Stimulated activated effector memory CD8-positive, alpha-beta T cell treated with anti-CD3 and anti-CD28 coated beads, Interleukin-12 subunit alpha, Interleukin-12 subunit beta, amount 100 ng/mL, for 72 hours (primary cell): ENCODE measurements around the gene HABP4.

Experiments used
- ATAC-seq: fragments of 150-1000 bp; cut with Tn5 transposase; 2 replicates; pipeline ENCODE4 v1.10.0; 2021
- DNase-seq, 2 donors: peaks; one replicate each; pipeline ENCODE4 v3.0.0; 2021 to 2022; ENCODE audit warnings: low spot score in 2 of 2
- H3K27ac Mint-ChIP-seq: one replicate; pipeline ENCODE4 v1.8.0; 2022; ENCODE audit warnings: mild to moderate bottlenecking, mixed read lengths
- H3K36me3 Mint-ChIP-seq: one replicate; pipeline ENCODE4 v1.8.0; 2022; ENCODE audit warnings: mild to moderate bottlenecking, mixed read lengths
- H3K4me1 Mint-ChIP-seq: one replicate; pipeline ENCODE4 v1.8.0; 2022; ENCODE audit warnings: mixed read lengths
- H3K4me3 Mint-ChIP-seq: one replicate; pipeline ENCODE4 v1.8.0; 2022; ENCODE audit warnings: mild to moderate bottlenecking, mixed read lengths
- H3K9me3 Mint-ChIP-seq: one replicate; pipeline ENCODE4 v1.8.0; 2022; ENCODE audit warnings: mixed read lengths

HABP4 gene

DNA sequence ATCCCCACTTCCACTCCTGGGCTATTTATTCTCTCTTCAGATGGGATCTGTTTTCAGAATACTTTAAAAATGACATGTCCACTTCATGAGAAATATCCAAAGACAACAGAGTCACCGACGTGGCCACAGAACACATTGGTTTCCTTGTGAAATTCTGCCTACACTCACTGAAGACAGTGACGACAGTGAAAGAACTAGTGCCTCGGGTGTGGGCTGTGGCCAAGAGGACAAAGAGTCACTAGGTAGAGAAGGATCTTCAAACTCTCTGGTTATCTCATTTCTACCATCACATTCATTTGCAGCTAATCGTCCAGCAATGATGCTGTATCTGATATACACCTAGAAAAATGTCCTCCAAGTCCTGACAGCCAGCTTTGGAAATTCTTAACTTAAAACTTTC, 59.1 kb downstream of the HABP4 start:
- no peak overlapping the region for H3K4me3 Mint-ChIP-seq
- DNase-seq, result no peak
- no peak overlapping the region for H3K27ac Mint-ChIP-seq
- no peaks in the 10 kb centered on the region for H3K36me3 Mint-ChIP-seq
- ATAC-seq, result peak; percentile 40
- H3K9me3 Mint-ChIP-seq, result no peaks in the 10 kb centered on the region
- no peaks in the 10 kb centered on the region for H3K4me1 Mint-ChIP-seq

DNA sequence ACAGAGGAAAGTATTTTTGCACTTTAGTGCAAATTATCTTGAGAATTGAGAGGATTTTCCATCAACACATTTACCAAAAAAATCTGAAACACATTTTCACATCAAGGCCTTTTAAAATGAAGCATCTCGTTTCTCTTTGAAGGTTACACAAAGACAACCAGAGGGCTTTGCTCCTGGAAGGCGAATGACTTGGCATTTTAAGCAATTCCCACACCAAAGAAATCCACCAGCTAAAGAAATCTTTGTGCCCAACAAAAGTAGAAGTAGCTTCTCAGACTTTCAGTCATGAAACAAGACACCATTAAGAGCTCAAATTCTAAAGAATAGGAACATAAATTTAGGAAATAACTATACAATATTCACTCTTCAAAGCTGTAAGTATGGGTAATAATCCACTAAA, 59.9 kb downstream of the HABP4 start:
- H3K36me3 Mint-ChIP-seq, result no peaks in the 10 kb centered on the region
- H3K9me3 Mint-ChIP-seq, result no peaks in the 10 kb centered on the region
- DNase-seq, result no peak
- no peak overlapping the region for H3K27ac Mint-ChIP-seq
- no peak overlapping the region for H3K4me3 Mint-ChIP-seq
- H3K4me1 Mint-ChIP-seq, result no peaks in the 10 kb centered on the region
- ATAC-seq, result no peak

DNA sequence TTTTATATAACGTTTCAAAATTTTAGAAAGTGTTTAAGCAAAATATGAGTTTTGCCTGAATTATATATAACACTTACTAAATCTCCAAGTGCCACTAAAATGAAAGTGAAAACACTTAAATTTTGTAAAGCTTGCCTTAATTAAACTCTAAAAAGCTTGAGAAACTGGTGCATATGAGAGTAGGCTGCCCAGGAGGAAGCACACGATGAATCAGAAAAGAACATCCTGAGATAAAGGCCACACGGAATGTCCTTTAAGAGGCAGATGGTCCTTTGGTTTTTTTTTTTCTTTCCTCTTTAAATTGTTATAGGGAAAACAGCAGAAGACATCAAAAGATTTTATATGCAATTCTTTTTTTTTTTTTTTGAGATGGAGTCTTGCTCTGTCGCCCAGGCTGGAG, 60.3 kb downstream of the HABP4 start:
- no peaks in the 10 kb centered on the region for H3K36me3 Mint-ChIP-seq
- no peaks in the 10 kb centered on the region for H3K4me1 Mint-ChIP-seq
- no peak overlapping the region for H3K27ac Mint-ChIP-seq
- no peaks in the 10 kb centered on the region for H3K9me3 Mint-ChIP-seq
- H3K4me3 Mint-ChIP-seq, result no peak overlapping the region
- DNase-seq (no peak), ATAC-seq (no peak)

DNA sequence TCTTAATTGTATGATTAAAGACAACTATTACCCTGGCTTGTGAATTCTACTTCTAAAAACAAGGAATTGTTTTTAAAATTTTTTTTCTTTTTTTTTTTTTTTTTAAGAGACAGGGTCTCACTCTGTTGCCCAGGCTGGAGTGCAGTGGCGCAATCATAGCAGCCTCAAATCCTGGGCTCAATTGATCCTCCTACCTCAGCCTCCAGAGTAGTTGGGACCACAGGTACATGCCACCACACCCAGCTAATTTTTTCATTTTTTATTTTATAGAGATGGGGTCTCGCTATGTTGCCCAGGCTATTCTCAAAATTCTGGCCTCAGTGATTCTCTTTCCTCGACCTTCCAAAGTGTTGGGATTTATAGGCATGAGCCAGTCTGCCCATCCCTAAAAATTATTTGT, 62.3 kb downstream of the HABP4 start:
- Mint-ChIP-seq H3K36me3 (no peaks in the 10 kb centered on the region), H3K27ac (no peak overlapping the region), H3K9me3 (no peaks in the 10 kb centered on the region), H3K4me1 (no peaks in the 10 kb centered on the region), H3K4me3 (no peak overlapping the region)
- ATAC-seq (no peak), DNase-seq (no peak)

DNA sequence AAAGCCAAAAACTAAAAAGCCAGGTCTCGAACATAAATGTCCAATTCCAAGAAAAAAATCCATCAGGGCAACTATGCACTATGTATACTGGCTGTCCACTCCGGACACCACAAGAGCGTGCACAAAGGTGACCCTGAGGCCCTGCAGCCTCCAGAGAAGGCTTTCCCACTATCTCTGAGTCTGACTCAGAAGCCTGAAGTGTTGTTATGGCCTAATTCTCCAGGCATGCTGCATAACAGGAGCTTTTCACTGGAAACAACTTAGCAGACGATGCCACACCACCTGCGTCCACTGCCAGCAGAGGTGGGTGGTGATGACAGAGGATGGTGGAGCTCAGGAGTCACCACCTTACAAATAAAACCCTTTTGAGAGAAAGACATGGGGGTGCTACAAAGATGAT, 63.7 kb downstream of the HABP4 start:
- no peaks in the 10 kb centered on the region for H3K9me3 Mint-ChIP-seq
- no peak overlapping the region for H3K27ac Mint-ChIP-seq
- ATAC-seq (no peak), DNase-seq (no peak)
- no peaks in the 10 kb centered on the region for H3K4me1 Mint-ChIP-seq
- no peaks in the 10 kb centered on the region for H3K36me3 Mint-ChIP-seq
- no peak overlapping the region for H3K4me3 Mint-ChIP-seq

DNA sequence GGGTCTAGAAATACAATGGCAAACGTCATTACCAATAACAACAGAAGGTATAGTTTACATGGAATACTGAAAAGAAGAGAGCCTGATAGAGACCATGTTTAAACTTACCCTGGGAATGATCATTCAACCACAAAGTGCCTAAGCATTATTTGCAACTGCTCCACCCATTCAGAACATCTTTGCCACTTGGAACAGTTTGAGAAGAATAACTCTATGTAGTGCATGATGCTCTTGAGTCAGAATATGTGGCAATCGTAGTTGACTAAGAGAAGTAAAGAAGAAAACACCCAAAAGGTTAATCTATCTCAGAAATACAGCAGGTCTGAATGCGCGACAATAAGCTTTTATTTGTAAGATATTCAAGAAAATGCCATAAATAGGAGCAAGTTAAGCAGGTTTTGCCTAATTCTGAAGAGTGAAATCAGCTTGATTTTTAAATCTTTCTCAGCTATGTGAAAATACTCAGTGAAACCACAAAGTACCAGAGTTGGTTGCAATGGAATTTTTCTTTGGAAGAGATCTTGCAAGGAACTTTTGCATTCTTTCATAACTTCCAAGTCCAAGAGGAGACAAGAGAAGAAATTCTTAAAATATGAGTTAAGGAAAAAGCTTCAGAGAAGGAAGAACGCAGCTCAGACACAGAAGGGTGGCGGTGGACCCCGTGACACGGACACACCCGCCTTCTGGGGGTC, 64.3 kb downstream of the HABP4 start:
- Mint-ChIP-seq H3K27ac (no peak overlapping the region), H3K4me1 (no peaks in the 10 kb centered on the region), H3K36me3 (no peaks in the 10 kb centered on the region), H3K9me3 (no peaks in the 10 kb centered on the region), H3K4me3 (no peak overlapping the region)
- DNase-seq (no peak), ATAC-seq (no peak)

DNA sequence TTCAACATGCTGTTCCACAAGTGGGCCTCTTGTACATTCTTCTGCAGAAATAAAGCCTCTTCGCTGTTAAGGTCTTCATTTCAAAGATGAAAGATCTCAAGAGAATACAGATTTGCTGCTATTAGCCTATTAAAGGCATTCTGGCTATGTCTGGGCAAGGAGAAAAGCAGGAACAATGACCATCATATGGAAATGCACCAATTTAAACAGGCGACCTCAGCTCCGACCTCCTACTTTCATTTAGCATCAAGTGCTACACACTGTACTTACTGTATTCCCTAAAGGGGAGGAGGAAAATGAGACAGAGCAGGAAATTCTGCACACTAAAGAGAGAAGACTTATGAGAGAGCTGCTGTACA, 64.8 kb downstream of the HABP4 start:
- Mint-ChIP-seq H3K36me3 (no peaks in the 10 kb centered on the region), H3K27ac (no peak overlapping the region), H3K4me3 (no peak overlapping the region), H3K9me3 (no peaks in the 10 kb centered on the region), H3K4me1 (no peaks in the 10 kb centered on the region)
- DNase-seq (no peak), ATAC-seq (no peak)

DNA sequence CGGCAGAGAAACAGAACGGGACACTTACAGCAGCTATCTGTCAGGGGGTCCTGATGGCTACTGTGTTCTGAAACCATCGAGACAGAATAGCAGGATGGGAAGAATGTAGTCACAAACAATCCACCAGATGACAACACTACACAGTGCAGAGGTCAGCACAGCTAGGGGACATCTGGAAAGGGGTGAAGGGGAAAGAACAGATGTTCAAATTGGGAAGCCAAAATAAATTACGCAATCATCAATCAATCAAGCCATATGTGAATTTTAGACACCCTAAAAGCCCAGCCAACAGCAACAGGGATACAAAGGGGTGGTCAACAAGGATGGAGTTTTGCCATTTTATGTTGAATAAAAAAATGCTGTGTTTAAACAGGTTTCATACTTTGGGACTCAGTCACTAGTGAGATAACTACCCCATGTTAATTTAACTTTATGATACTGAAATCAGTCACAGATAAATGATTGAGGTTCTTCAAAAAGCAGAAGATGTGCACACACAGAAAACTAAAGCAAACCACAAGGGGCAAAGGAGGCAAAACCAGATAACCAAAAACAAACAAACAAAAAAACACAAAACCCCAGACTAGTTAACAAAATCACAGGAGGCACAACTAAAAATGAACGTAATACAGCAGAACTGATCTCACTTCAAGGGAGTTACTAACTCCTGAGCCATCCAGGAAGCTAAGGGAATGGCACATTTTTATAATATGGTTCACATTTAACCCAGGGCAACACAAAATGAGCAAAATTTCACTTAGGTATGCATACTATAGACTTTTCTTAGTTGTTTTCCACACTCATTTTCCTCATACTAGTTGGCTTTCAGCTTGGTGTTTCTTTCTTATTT, 65.9 kb downstream of the HABP4 start:
- no peaks in the 10 kb centered on the region for H3K36me3 Mint-ChIP-seq
- H3K4me1 Mint-ChIP-seq, result no peaks in the 10 kb centered on the region
- H3K27ac Mint-ChIP-seq, result no peak overlapping the region
- no peak overlapping the region for H3K4me3 Mint-ChIP-seq
- ATAC-seq (no peak), DNase-seq (no peak)
- H3K9me3 Mint-ChIP-seq, result no peaks in the 10 kb centered on the region

DNA sequence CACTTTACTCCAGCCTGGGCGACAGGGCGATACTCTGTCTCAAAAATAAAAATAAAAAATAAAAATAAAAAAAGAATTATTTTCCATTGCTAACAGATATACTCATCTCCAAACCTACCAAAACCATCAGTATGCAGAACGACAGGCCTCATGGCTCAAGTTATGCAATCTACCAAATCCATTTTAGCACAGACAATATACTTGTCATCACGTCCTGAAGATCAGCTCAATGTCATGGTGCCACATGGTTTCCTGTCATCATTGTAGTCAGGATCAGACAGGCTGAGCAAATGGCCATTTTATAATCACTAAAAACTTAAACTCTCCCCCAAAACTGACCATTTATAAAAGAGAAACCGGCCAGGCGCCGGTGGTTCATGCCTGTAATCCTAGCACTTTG, 69.1 kb downstream of the HABP4 start:
- no peak for ATAC-seq
- Mint-ChIP-seq H3K27ac (no peak overlapping the region), H3K4me1 (peaks cover 5% of the 10 kb centered on the region), H3K9me3 (no peaks in the 10 kb centered on the region), H3K4me3 (no peak overlapping the region), H3K36me3 (no peaks in the 10 kb centered on the region)
- DNase-seq, result no peak

DNA sequence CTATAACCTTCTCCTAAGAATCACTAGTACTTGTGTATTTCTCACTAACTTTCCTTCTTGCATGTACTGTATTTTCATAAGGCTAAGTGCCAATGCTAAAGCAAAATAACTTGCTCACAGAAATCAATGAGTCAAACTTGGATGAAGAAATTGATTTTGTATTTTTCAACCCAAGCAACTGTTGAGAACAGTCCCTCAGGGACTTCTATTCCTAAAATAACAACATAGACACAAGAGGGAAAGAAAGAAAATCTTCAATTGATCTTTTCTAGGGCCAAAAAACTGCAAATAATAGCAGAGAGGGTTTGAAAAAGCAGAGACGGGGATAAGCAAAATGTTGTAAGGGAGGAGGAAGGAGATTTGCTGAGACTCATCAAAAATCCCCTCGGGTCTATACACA, 69.8 kb downstream of the HABP4 start:
- Mint-ChIP-seq H3K36me3 (no peaks in the 10 kb centered on the region), H3K4me3 (no peak overlapping the region), H3K9me3 (no peaks in the 10 kb centered on the region), H3K4me1 (peaks cover 5% of the 10 kb centered on the region), H3K27ac (no peak overlapping the region)
- DNase-seq (no peak), ATAC-seq (no peak)

DNA sequence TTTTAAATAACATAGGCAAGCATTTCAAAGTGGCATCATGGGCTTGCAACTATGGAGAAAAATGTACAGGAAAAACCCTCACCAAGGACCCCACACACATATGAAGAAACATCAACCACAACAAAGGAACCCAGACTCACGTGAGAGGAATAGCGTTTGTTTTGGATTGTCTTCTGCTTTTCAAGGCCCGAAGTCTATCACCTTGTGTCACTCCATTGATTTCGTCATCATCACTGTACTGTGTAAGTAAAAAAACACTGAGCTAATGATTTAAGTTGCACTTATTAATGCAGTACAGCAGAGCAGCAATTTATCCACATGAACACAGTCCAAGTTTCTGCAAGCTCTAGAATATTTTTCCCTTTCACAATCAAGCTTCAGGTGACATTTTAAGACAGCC, 72.4 kb downstream of the HABP4 start:
- peaks cover 5% of the 10 kb centered on the region for H3K4me1 Mint-ChIP-seq
- no peak overlapping the region for H3K4me3 Mint-ChIP-seq
- DNase-seq, result no peak
- no peak overlapping the region for H3K27ac Mint-ChIP-seq
- no peak for ATAC-seq
- H3K36me3 Mint-ChIP-seq, result no peaks in the 10 kb centered on the region
- no peaks in the 10 kb centered on the region for H3K9me3 Mint-ChIP-seq

DNA sequence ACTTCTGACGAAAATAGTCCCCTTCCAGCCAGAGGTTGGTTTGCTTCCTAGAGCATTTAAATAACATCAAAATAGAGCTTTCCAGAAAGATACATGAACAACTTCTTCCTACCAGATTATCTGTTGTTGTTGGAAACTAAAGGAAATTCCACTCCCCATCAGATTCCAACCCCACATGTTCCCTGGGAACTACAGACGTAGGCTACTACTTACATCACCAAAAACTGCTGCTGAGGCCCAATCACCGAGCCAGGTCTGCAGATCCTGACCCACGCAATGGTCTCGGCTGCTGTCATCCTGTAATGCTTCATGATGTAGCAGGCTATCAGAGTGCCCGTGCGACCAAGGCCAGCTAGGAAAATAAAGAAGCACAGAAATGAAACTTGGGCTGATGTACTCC, 73.4 kb downstream of the HABP4 start:
- Mint-ChIP-seq H3K4me3 (no peak overlapping the region), H3K9me3 (no peaks in the 10 kb centered on the region), H3K4me1 (peaks cover 5% of the 10 kb centered on the region), H3K36me3 (no peaks in the 10 kb centered on the region), H3K27ac (no peak overlapping the region)
- ATAC-seq (no peak), DNase-seq (no peak)

DNA sequence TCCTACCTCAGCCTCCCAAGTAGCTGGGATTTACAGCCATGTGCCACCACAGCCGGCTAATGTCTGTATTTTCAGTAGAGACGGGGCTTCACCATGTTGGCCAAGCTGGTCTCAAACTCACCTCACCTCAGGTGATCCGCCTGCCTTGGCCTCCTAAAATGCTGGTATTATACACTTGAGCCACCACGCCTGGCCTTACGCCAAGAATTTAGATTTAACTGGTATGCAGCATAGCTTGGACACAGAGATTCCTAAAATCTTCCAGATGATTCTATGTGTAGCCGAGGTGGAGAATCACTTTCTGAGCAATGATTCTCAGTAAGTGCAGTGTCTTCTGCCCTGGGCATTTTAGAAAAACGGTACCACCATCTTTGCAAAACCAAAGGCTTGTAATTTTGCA, 74.1 kb downstream of the HABP4 start:
- H3K4me1 Mint-ChIP-seq, result peaks cover 5% of the 10 kb centered on the region
- no peak overlapping the region for H3K27ac Mint-ChIP-seq
- H3K4me3 Mint-ChIP-seq, result no peak overlapping the region
- no peaks in the 10 kb centered on the region for H3K36me3 Mint-ChIP-seq
- DNase-seq, result no peak
- no peak for ATAC-seq
- no peaks in the 10 kb centered on the region for H3K9me3 Mint-ChIP-seq

DNA sequence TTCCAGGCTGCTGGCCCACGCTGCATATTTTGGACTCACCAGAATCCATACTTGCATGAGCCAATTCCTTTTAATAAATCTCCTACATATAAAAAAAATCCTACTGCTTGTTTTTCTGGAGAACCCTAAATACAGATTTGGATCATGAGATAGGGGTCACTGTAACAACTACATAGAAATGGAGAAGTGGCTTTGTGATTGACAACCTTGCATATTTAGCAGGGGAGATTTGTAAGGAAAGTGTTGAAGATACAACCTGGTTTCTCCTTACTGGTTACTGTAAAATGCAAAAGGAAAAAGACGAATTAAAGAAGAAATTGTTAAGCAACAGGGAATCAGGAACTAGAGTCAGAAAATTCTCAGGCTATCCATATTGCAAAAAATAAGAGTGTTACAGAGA, 74.8 kb downstream of the HABP4 start:
- Mint-ChIP-seq H3K4me3 (no peak overlapping the region), H3K4me1 (peaks cover 5% of the 10 kb centered on the region), H3K9me3 (no peaks in the 10 kb centered on the region), H3K36me3 (no peaks in the 10 kb centered on the region), H3K27ac (no peak overlapping the region)
- no peak for ATAC-seq
- DNase-seq, result no peak

DNA sequence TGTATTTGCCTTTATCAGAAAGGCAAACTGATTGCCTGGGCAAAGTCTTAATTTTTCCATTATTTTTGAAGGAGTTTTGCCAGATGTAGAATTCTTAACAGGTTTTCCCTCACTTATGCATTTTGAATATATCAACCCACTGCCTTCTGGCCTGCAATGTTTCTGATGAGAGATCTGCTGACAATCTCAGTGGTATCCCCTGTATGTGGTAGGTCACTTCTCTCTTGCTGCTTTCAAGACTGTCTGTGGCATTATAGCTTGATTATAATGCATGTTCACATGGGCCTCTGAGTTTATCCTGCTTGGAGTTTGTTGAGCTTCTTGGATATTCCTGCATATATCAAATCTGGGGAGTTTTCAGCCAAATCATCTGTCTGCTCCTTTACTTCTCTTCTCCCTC, 82.2 kb downstream of the HABP4 start:
- H3K9me3 Mint-ChIP-seq, result no peaks in the 10 kb centered on the region
- H3K36me3 Mint-ChIP-seq, result no peaks in the 10 kb centered on the region
- no peak overlapping the region for H3K27ac Mint-ChIP-seq
- H3K4me3 Mint-ChIP-seq, result no peak overlapping the region
- ATAC-seq (no peak), DNase-seq (no peak)
- H3K4me1 Mint-ChIP-seq, result no peaks in the 10 kb centered on the region

DNA sequence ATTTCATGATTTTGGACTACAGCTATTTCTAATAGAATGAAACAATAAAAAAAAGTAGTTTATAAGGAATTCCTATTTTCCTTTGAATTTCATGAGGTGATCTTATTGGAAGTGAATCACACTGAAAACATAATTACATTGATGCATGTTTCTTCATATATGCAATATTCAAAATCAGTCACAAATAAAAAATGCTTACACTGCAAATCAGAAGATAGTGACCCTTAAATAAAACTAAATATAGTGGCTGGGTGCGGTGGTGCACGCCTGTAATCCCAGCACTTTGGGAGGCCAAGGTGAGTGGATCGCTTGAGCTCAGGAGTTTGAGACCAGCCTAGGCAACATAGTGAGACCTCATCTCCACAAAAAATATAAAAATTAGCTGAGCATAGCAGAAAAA, 90.1 kb downstream of the HABP4 start:
- H3K4me1 Mint-ChIP-seq, result no peaks in the 10 kb centered on the region
- ATAC-seq (no peak), DNase-seq (no peak)
- no peak overlapping the region for H3K27ac Mint-ChIP-seq
- H3K9me3 Mint-ChIP-seq, result no peaks in the 10 kb centered on the region
- H3K36me3 Mint-ChIP-seq, result peaks cover 4% of the 10 kb centered on the region
- no peak overlapping the region for H3K4me3 Mint-ChIP-seq
